GM12872 (cell line): ENCODE measurements around the gene DGKE.

Experiments used
- TF ChIP-seq, protein P1 (sequence below): IDR thresholded peaks from 3 replicates; pipeline ENCODE4 v1.5.1; 2011; ENCODE audit warnings: low read depth, mild to moderate bottlenecking, low read length, moderate library complexity; ENCODE audit not compliant: insufficient read depth

The DGKE gene

DNA sequence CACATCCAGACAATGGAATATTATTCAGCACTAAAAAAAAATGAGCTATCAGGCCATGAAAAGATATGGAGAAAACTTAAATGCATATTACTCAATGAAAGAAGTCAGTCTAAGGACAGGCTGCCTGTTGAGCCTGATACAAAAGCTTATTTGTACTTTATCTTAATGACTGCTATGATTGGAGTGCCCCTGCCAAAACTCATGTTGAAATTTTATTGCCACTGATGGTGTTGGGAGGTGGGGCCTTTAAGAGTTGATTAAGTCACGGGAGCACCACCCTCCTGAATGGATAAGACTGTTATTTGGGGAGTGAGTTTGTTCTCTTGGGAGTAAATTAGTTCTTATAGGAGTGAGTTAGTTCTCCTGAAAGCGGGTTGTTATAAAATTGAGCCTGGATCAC, 10.1 kb upstream of the DGKE start:
- TF ChIP-seq, protein P1, sequence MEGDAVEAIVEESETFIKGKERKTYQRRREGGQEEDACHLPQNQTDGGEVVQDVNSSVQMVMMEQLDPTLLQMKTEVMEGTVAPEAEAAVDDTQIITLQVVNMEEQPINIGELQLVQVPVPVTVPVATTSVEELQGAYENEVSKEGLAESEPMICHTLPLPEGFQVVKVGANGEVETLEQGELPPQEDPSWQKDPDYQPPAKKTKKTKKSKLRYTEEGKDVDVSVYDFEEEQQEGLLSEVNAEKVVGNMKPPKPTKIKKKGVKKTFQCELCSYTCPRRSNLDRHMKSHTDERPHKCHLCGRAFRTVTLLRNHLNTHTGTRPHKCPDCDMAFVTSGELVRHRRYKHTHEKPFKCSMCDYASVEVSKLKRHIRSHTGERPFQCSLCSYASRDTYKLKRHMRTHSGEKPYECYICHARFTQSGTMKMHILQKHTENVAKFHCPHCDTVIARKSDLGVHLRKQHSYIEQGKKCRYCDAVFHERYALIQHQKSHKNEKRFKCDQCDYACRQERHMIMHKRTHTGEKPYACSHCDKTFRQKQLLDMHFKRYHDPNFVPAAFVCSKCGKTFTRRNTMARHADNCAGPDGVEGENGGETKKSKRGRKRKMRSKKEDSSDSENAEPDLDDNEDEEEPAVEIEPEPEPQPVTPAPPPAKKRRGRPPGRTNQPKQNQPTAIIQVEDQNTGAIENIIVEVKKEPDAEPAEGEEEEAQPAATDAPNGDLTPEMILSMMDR: no peak

DNA sequence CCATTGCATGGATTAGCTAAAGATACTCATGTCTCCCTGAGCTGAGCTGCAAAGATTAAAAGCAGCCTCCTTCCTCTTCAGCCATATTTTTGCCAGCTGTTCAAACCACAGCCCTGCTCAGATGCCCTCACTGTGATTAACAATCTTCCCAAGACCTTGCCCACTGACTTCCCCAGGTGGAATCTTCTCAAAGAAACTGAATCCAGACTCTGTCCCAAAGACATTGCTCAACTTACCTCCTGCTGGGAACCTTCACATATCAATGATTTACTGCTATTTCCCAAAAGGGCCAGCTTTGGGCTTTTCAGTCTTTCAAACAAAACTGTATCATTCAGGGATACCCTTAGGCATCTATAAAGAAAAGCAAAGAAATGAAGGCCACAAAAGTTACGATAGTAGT, 9.4 kb upstream of the DGKE start:
- TF ChIP-seq, protein P1: no peak

DNA sequence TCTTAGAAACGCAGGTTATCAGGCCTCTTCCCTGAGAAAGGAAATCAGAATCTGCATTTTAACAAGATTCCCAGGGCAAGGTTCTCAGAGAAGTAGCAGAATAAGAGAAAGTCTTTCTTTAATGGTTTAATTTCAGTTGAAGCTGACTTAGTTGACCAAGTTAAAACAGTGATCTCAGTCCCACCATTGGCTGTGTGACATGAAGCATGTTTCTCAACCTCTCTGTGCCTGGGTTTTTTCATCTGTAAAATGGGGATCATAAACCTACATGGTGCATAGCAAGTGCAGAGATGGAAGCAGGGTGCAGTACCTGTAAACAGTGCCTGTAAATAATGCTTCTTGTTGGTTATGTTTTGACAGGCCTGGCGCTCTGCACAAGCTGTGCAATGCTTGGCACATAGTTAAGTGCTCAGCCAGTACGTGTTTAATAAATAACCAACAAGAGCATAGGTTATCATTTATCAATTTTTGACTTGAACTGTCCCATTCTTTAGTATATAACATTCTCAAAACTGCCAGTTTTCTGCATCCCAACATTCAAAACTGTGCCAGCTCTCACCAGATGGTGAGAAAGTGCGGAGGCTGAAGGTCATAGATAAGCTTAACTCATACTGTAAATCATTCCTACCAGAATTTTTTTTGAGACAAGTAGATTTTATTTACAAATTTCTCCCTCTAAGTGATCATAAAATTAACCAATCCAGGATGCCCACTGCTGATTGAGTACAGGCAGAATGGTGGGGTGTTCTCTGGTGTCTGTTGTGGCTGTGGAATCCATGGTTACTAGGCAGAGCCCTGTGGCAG, 7.1 kb upstream of the DGKE start:
- TF ChIP-seq, protein P1: no peak

DNA sequence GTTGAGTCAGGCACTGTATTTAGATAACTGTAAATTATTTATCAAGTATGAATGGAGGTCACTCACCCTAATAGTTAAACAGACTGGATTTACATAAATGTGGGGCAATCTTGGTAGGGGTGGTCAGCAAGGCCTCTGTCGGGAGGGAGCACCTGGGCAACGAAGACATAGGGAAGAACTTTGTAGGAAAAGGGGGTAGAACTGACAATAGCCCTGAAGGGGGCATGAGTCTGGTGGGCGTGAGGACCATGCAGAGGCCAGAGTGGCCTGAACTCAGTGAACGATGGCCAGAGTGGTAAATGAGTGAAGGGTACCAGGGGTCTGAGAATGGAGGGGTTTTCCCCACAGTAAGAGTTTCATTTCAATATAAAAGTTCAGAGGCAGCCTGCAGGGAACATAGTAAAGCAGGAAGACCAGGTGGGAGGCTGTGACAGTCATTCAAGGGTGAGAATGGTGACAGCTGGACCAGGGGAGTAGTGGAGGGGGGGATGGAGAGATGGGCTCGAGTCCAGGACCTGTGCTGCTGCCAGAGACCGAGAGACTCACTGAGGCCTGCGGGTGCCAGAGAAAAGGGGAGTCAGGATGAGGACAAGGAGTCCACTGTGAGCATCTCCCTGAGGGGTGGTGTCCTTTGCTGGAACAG, 3.1 kb upstream of the DGKE start:
- TF ChIP-seq, protein P1: no peak

DNA sequence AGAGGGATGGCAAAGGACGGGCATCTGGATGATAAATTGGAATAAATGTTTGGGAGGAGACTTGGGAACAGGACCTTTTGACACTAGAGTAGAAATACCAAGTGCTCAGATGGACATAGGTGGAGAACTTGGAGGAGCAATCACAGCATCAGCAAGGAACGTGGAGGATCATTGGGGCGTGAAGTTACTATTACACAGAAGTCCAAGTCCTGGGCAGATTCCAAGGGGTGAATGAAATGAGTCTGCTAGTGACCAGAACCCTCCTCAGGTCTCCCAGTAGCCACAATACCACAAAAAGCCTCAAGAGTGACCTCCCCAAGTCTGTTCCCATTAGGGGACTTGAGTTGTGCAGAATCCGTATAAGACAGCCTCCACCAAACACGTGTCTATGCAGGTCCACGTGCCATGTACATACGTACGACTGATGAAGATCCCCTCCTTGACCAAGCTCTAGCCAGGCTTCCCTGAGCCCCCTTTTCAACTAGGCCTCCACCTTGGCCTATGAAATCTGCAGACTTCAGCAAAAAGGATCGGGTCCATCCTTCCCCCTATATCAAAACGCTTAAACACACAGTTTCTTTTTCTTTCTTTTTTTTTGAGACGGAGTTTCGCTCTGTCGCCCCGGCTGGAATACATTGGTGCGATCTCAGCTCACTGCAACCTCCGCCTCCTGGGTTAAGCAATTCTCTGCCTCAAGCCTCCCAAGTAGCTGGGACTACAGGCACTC, 2.4 kb upstream of the DGKE start:
- TF ChIP-seq, protein P1: no peak

DNA sequence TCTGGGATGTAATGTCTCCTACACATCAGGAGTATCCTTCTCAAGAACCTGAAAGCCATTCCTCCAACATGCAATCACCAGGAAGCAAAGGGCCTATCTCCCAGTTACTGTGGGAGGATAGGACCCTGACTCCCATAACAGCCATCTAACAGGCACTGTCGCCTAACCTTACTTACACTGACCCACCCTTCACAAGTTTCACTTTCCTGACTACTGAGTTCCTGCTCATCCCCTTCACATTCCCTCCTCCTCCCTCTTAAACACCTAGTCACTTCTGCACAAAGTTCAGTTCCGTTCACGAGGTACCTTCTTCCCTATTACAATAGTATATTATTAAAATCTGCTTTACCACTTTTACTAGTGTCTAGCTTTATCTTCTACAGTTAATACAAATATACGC, 1.5 kb upstream of the DGKE start:
- TF ChIP-seq, protein P1: no peak

DNA sequence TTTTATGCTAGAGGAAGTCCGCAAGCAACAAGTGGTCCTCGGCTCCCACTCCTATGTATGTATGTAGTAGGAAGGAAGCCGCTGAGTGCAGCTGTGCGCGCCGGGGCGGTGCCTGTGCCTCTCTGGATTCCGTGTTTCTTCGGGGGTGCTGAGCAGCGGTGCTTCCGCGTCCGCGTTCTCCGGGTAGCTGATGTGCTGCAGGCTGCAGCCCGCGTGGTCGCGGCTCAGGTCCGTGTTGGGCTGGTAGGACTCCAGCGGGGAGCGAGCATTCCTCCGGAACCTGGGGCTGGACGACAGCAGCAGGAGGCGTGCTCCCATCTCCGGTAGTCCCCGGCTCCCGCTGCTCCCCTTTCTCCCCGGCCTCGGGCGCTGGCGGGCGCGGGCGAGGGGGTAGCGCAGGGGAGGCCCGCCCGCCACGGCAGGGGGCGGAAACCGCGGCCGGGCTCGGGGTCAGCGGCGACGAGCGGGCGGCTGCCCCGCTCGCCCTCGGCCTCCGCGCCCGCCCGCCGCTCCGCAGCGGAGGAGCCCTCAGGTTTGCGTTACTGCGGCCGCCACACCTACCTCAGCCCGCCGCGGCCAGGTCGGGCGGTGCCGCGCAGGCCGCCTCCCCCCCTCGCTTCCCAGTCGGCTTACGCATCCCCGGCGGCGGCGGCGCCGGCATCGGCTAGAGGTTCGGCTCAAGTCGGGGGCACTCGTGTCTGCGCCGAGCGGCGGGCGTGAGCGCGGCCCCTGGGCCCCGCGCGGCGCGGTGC, 718 bp upstream of the DGKE start:
- TF ChIP-seq, protein P1: no peak
